Activated naive CD8-positive, alpha-beta T cell treated with anti-CD3 and anti-CD28 coated beads, Interleukin-2, amount 10 ng/mL, durations not matched to agents 7 days and 5 days (primary cell): ENCODE data around the gene ACAN. TPM values are rescaled to one million over a fixed set of nuclear protein-coding genes. Genes with fewer than 3 reads are reported as not detected.

Experiments
- ATAC-seq: fragments of 150-1000 bp; cut with Tn5 transposase; one replicate; pipeline ENCODE4 v1.10.0; 2021; ENCODE audit warnings: low read depth, moderate library complexity
- POLR2A ChIA-PET: fragments of 350-600 bp; sonication (Branson Sonifier 250); formaldehyde crosslinking; loops from one replicate; lab custom pipeline; 2021; ENCODE audit warnings: antibody characterized with exemption; lab: Charles Lee
- DNase-seq: peaks from one replicate; pipeline ENCODE4 v3.0.0; 2021
- H3K27ac Mint-ChIP-seq: one replicate; pipeline ENCODE4 v1.8.0; 2022; ENCODE audit warnings: mild to moderate bottlenecking, mixed read lengths
- H3K27me3 Mint-ChIP-seq: one replicate; pipeline ENCODE4 v1.8.0; 2022; ENCODE audit warnings: mild to moderate bottlenecking, moderate library complexity, mixed read lengths
- H3K36me3 Mint-ChIP-seq: one replicate; pipeline ENCODE4 v1.8.0; 2021; ENCODE audit warnings: mild to moderate bottlenecking, mixed read lengths
- H3K4me1 Mint-ChIP-seq: one replicate; pipeline ENCODE4 v1.8.0; 2021; ENCODE audit warnings: mixed read lengths
- H3K4me3 Mint-ChIP-seq: one replicate; pipeline ENCODE4 v1.8.0; 2022; ENCODE audit warnings: mild to moderate bottlenecking, moderate library complexity, mixed read lengths
- H3K9me3 Mint-ChIP-seq: one replicate; pipeline ENCODE4 v1.8.0; 2021; ENCODE audit warnings: mixed read lengths
- total RNA-seq, 2 experiments: library from RNA; stranded (reverse); gene quantifications; one replicate each; pipeline ENCODE4 v1.2.3, GENCODE V29; 2021

The ACAN gene
- total RNA-seq, 2 experiments from 2014 or later, result not detected

DNA sequence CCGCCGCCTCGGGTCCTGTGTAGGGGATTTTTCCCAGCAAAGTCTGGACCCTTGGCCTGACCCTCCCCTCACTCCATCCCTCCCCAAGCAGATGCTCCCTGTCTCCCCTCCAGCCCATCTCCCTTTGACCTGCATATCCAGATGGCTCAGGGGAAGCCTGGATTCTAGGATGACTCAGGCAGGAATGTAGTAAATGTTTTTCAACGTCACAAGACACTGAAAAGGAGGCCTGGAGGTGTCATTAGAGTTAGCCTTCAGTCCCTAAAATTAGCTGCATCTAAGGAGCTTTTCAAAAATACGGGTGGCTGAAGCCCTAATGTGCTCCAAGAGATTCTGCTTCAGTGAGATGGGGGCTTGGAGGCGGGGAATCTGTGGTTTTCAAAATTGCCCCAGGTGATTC, 7.2 kb downstream of the ACAN start:
- no peak for DNase-seq
- H3K36me3 Mint-ChIP-seq, result no peaks in the 10 kb centered on the region
- H3K27ac Mint-ChIP-seq, result no peak overlapping the region
- H3K9me3 Mint-ChIP-seq, result no peaks in the 10 kb centered on the region
- H3K4me1 Mint-ChIP-seq, result no peaks in the 10 kb centered on the region
- POLR2A ChIA-PET, result no interaction called here
- no peak overlapping the region for H3K4me3 Mint-ChIP-seq
- H3K27me3 Mint-ChIP-seq, result peaks cover 15% of the 10 kb centered on the region
- no peak for ATAC-seq

DNA sequence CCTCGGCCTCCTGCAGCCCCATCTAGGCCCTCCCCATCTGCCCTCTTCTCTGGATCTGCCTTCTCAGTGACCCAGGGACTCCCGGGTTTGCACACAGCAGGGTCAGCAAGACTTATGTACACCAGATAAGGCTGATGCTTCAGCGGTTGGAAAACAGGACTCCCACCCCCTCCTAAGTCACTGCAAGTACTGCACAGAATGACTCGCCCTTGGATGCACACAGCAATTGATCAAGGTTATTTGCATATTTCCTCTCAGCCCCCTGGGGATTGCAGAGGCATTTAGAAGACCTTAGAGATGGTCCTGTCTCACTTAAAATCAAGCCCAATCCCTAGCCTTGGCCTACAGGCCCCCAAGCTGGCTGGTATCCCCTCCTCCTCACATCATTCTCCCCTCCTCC, 8.9 kb downstream of the ACAN start:
- ATAC-seq (no peak), DNase-seq (no peak)
- Mint-ChIP-seq H3K27ac (no peak overlapping the region), H3K9me3 (no peaks in the 10 kb centered on the region), H3K27me3 (peaks cover 6% of the 10 kb centered on the region), H3K4me3 (no peak overlapping the region), H3K4me1 (no peaks in the 10 kb centered on the region), H3K36me3 (no peaks in the 10 kb centered on the region)
- POLR2A ChIA-PET, result no interaction called here

DNA sequence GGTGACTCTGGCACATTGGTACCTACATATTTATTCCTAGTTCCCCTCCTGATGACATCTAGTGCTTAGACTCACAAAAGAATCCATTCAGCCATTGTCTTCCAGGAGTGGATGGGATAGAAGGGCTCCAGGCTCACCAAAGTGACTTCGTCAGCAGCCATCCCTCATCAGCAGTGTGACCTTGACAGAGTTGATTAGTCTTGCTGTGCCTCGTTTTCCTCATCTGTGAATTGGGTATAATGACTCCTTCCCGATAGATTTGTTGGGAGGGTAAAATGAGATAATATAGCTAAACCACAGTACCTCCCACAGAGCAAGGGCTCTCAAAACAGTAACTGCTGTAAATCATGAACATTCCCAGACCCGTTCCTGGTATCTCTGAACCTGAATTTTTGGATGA, 10.7 kb downstream of the ACAN start:
- Mint-ChIP-seq H3K36me3 (no peaks in the 10 kb centered on the region), H3K27me3 (peaks cover 15% of the 10 kb centered on the region), H3K9me3 (no peaks in the 10 kb centered on the region), H3K4me1 (no peaks in the 10 kb centered on the region), H3K4me3 (no peak overlapping the region), H3K27ac (no peak overlapping the region)
- POLR2A ChIA-PET, result no interaction called here
- ATAC-seq, result no peak
- DNase-seq, result no peak

DNA sequence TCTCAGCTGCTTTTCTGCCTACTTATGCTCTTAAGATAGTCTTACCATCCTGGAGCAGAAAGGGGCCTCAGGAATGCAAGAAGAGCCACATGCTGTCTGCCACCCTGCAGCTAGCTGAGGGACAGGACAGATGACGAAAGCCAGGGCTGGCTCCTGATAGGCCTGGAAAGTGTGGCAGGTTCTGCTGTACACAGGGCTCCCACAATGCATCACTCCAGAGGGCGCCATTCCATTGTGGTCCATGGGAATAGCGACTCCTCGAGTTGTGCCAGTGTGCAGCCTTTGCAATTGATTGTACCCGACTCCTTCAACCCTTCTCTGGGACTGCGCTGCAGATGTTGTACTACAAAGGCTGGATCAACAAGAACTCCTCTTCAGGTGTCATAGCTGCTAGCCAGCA, 11.2 kb downstream of the ACAN start:
- no peaks in the 10 kb centered on the region for H3K4me1 Mint-ChIP-seq
- H3K36me3 Mint-ChIP-seq, result no peaks in the 10 kb centered on the region
- no peak for ATAC-seq
- no peak overlapping the region for H3K4me3 Mint-ChIP-seq
- no peak overlapping the region for H3K27ac Mint-ChIP-seq
- POLR2A ChIA-PET, result no interaction called here
- H3K27me3 Mint-ChIP-seq, result peaks cover 18% of the 10 kb centered on the region
- no peak for DNase-seq
- no peaks in the 10 kb centered on the region for H3K9me3 Mint-ChIP-seq

DNA sequence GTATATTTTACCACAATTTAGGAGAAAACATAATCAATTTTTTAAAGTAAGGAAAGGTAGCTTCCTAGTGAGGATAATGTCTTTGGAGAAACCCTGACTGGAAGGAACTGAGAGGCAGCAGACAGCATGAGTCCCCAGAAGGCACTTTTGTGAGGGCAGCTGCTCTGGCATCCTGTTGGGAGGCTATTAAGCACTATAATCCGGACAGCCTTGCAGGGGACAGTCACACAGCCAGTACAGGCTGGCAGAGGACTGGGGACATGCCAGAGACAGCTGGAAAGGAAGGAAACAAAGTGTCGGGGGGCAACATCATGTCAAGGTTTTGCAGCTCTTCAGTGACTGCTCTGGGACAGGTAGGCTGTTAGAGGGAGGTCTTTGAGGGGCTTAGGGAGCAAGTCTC, 15.7 kb downstream of the ACAN start:
- ATAC-seq (no peak), DNase-seq (no peak)
- Mint-ChIP-seq H3K27ac (no peak overlapping the region), H3K9me3 (no peaks in the 10 kb centered on the region), H3K36me3 (no peaks in the 10 kb centered on the region), H3K4me1 (no peaks in the 10 kb centered on the region), H3K4me3 (no peak overlapping the region), H3K27me3 (peaks cover 14% of the 10 kb centered on the region)
- POLR2A ChIA-PET, result no interaction called here

DNA sequence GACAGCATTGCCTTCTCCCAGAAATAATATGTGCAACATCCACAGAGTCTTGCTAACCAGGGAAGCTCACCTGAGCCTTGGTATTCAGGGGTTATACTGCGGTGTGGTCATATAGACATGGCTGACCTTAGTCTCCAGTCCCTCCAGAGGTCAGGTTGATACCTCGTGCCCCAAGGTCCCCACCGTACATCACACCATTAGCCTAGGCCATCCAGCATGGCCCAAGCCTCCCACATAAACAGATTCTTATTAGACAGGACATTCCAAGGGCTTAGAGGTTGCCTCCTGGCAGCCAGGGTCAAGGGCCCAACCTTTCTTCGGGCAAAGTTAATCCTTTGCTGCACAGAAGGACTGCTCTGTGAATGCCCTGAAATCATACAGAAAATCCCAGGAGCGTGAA, 18.8 kb downstream of the ACAN start:
- no peak overlapping the region for H3K4me3 Mint-ChIP-seq
- DNase-seq (no peak), ATAC-seq (no peak)
- H3K4me1 Mint-ChIP-seq, result no peaks in the 10 kb centered on the region
- no peaks in the 10 kb centered on the region for H3K36me3 Mint-ChIP-seq
- H3K27ac Mint-ChIP-seq, result no peak overlapping the region
- POLR2A ChIA-PET, result no interaction called here
- H3K9me3 Mint-ChIP-seq, result no peaks in the 10 kb centered on the region
- H3K27me3 Mint-ChIP-seq, result peaks cover 14% of the 10 kb centered on the region

DNA sequence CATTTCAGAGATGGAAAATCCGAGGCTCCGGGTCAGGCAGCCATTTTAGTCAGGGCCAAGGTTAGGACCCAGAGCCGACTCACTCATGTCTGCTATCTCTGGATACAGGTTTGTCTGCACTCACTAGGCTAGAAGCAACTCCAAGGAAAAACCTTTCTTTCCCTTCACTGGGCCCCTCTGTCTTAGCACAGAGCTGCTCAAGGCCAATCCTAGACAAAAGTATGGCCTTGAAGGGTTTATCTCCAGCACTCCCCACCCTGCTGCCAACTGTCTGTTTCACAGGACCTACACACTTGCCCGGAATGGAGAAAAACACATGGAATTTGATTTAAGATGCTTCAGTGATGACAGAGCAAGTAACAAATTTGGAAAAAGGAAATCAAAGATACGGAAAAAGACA, 25.6 kb downstream of the ACAN start:
- ATAC-seq (no peak), DNase-seq (no peak)
- no peak overlapping the region for H3K4me3 Mint-ChIP-seq
- no peaks in the 10 kb centered on the region for H3K9me3 Mint-ChIP-seq
- no peaks in the 10 kb centered on the region for H3K27me3 Mint-ChIP-seq
- H3K36me3 Mint-ChIP-seq, result no peaks in the 10 kb centered on the region
- peaks cover 3% of the 10 kb centered on the region for H3K4me1 Mint-ChIP-seq
- POLR2A ChIA-PET, result no interaction called here
- H3K27ac Mint-ChIP-seq, result no peak overlapping the region

DNA sequence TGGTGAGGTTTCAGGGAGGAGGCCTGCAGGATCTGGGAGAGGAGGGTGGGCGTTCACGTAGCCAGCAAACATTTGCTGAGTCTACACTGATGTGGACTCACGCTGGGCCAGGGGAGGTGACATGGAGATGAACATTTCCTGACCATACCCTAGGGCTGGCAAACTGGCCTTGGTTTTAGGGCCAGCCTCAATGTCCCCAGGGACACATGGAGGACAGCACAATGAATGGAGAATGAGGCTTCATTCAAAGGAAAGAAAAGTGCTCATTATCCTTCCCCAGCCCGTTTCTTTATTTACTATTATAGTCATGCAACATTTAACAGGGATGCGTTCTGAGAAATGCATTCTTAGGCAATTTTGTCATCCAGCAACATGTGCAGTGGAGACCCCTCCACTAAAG, 26.8 kb downstream of the ACAN start:
- Mint-ChIP-seq H3K9me3 (no peaks in the 10 kb centered on the region), H3K36me3 (no peaks in the 10 kb centered on the region), H3K27me3 (no peaks in the 10 kb centered on the region), H3K4me3 (no peak overlapping the region), H3K27ac (no peak overlapping the region), H3K4me1 (peaks cover 3% of the 10 kb centered on the region)
- no peak for ATAC-seq
- DNase-seq, result no peak
- POLR2A ChIA-PET, result no interaction called here

DNA sequence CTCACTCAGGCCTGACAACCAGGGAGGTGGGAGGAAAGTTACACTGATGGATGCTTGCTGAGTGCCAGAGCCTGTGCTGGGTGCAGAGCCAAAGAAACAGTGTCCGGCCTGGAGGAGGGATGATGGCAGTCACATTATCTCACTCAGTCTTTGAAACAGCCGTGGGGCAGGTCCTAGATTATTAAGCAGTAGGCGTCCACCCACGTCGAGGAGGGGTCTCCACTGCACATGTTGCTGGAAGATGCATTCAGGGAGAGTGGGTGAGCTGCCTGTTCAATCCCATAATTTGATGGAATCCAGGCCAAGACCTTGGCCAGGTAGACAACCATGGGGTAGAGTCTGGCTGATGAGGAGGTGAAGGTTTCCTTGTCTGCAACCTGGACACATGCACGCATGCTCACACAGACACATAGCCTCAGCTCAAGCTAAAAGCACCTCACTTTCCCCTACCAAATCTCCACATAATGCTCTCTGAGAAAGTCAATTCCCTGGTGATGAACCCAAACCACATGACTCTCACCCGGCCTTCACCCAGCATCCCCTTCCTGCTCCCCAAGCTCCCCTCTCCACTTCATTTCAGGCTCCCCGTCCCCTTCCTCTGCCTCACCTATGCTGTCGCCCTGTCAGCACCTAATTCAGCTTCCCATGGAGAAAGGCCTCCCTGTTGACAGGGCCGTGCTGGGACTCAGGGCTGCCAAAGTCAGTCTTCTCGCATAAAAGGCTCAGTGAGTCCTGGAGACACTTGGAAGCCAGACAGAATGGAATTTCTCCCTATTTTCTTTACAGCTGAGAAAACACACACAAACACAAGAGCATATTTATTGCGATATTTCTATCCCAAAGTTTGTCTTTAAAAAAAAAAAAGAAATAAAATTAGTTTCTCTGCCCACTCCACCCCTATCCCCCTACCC, 29.8 kb downstream of the ACAN start:
- POLR2A ChIA-PET, result no interaction called here
- Mint-ChIP-seq H3K36me3 (no peaks in the 10 kb centered on the region), H3K9me3 (no peaks in the 10 kb centered on the region), H3K4me3 (no peak overlapping the region), H3K27ac (no peak overlapping the region), H3K27me3 (no peaks in the 10 kb centered on the region), H3K4me1 (peaks cover 3% of the 10 kb centered on the region)
- ATAC-seq, result no peak
- DNase-seq, result no peak

DNA sequence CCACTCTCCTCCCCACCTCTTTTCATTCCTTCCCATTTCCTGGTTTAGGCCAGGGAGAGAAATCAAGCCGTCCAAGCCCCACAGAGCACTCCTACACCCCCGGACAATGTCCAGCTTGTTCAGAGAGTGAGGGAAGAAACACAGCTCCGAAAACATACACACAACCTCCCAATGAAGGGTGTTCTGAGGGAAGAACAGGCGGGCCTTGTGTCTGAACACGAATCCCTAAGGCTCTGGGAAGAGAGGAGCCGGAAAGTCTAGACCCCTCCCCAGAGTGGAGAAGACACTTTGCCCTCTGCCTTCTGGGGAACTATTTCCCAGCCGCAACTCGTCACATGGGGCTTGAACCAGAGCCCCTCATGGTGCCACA, 30.5 kb downstream of the ACAN start:
- Mint-ChIP-seq H3K27ac (no peak overlapping the region), H3K4me1 (peaks cover 3% of the 10 kb centered on the region), H3K27me3 (no peaks in the 10 kb centered on the region), H3K4me3 (no peak overlapping the region), H3K36me3 (no peaks in the 10 kb centered on the region), H3K9me3 (no peaks in the 10 kb centered on the region)
- DNase-seq, result no peak
- ATAC-seq, result no peak
- POLR2A ChIA-PET, result no interaction called here

DNA sequence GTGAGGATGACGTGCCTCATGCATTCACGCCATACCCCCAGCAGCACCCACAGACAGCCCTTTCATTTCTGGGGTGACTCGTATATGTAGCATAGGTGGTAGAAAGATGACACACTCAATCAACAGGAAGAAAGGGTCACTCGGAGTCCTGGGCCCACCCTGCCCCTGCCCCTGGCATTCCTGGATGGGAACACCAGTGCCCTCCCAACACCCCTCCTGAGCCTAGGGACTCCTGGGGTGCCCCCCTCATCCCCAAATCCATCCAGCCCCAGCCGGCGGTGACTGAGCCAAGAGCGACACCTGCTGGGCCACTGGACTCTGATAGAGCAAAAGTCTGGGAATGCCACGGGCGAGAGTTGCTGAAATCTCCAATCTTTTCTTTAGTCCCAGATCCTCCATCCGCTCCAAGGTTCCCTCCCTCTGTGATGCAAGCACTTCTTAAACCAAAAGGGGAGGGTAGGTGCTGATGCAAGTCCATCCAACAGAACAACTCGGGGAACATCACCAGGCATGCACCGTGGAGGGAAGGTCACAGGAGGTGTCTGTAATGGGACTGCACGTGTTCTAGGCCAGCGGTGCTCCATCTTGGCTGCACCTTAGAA, 31.1 kb downstream of the ACAN start:
- Mint-ChIP-seq H3K4me1 (peaks cover 3% of the 10 kb centered on the region), H3K36me3 (no peaks in the 10 kb centered on the region), H3K4me3 (no peak overlapping the region), H3K9me3 (no peaks in the 10 kb centered on the region), H3K27ac (no peak overlapping the region), H3K27me3 (no peaks in the 10 kb centered on the region)
- ATAC-seq, result no peak
- DNase-seq, result peak; percentile 53
- POLR2A ChIA-PET, result interaction anchor here (1.7 kb wide), 1 partner anchor 196 kb away, joined by 3 read pairs; the partner anchor contains the start of gene ISG20

DNA sequence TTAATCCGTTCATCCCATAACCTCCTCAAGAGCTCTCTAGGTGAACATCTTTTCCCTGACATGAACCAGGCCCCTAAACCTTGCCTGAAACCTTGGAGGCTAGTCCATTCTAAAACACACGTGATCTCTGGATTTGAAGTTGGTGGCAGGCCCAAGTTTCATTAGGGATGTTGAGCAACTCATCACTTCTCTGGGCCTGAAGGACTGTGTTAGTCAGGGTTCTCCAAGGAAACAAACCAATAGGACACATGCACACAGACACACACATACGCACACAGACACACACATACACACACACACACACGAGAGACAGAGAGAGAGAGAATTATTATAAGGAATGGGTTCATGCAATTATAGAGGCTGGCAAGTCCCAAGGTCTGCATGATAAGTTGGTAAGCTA, 31.9 kb downstream of the ACAN start:
- Mint-ChIP-seq H3K27me3 (no peaks in the 10 kb centered on the region), H3K9me3 (no peaks in the 10 kb centered on the region), H3K4me1 (peaks cover 3% of the 10 kb centered on the region), H3K36me3 (no peaks in the 10 kb centered on the region), H3K4me3 (no peak overlapping the region), H3K27ac (no peak overlapping the region)
- ATAC-seq (no peak), DNase-seq (no peak)
- POLR2A ChIA-PET, result interaction anchor here (1.7 kb wide), 1 partner anchor 197 kb away, joined by 3 read pairs; the partner anchor contains the start of gene ISG20

DNA sequence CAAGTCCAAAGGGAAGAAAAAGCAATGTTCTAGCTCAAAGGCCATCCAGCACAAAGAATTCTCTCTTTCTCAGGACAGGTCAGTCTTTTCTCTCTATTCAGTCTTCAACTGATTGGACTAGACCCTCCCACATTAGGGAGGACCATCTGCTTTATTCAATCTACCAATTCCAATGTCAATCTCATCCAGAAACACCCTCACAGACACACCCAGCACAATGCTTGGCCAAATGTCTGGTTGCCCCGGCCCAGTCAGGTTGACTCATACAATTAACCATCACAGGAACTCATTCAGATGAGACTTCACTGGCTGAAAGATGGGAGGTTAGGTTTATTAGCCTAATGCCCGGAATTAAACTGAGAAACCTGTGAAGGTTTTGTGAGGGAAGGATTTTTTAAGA, 32.4 kb downstream of the ACAN start:
- DNase-seq, result no peak
- Mint-ChIP-seq H3K4me3 (no peak overlapping the region), H3K4me1 (peaks cover 3% of the 10 kb centered on the region), H3K27me3 (no peaks in the 10 kb centered on the region), H3K9me3 (no peaks in the 10 kb centered on the region), H3K36me3 (no peaks in the 10 kb centered on the region), H3K27ac (no peak overlapping the region)
- POLR2A ChIA-PET, result interaction anchor here (1.7 kb wide), 1 partner anchor 197 kb away, joined by 3 read pairs; the partner anchor contains the start of gene ISG20
- no peak for ATAC-seq

DNA sequence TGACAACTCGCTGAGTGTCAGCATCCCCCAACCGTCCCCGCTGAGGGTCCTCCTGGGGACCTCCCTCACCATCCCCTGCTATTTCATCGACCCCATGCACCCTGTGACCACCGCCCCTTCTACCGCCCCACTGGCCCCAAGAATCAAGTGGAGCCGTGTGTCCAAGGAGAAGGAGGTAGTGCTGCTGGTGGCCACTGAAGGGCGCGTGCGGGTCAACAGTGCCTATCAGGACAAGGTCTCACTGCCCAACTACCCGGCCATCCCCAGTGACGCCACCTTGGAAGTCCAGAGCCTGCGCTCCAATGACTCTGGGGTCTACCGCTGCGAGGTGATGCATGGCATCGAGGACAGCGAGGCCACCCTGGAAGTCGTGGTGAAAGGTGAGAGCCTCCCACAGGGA, 35.4 kb downstream of the ACAN start:
- Mint-ChIP-seq H3K36me3 (no peaks in the 10 kb centered on the region), H3K4me3 (no peak overlapping the region), H3K27me3 (no peaks in the 10 kb centered on the region), H3K9me3 (no peaks in the 10 kb centered on the region), H3K4me1 (no peaks in the 10 kb centered on the region), H3K27ac (no peak overlapping the region)
- no peak for ATAC-seq
- POLR2A ChIA-PET, result no interaction called here
- no peak for DNase-seq
